A172 (cell line): ENCODE data around the gene TXNIP. TPM values are rescaled to one million over a fixed set of nuclear protein-coding genes. Genes with fewer than 3 reads are reported as not detected.
A peak's percentile ranks its signal among the peaks of the same experiment; 100 is the strongest.

Source experiments
- DNase-seq: peaks from one replicate; pipeline ENCODE4 v3.0.0-alpha.2; 2015; ENCODE audit warnings: low spot score
- total RNA-seq: library from RNA; depleted of rRNA; stranded (reverse); fragments of >200 nt; shearing (Covaris generic); gene quantifications from 2 replicates; pipeline ENCODE4 v1.2.3, GENCODE V29; 2014

The TXNIP gene
- total RNA-seq, 1 experiment from 2014 or later = 14.4 TPM

GRCh38 chr1:146012703-146013558 lies 16.6 kb upstream of the TXNIP start:
- peak; percentile 87 for DNase-seq

DNA sequence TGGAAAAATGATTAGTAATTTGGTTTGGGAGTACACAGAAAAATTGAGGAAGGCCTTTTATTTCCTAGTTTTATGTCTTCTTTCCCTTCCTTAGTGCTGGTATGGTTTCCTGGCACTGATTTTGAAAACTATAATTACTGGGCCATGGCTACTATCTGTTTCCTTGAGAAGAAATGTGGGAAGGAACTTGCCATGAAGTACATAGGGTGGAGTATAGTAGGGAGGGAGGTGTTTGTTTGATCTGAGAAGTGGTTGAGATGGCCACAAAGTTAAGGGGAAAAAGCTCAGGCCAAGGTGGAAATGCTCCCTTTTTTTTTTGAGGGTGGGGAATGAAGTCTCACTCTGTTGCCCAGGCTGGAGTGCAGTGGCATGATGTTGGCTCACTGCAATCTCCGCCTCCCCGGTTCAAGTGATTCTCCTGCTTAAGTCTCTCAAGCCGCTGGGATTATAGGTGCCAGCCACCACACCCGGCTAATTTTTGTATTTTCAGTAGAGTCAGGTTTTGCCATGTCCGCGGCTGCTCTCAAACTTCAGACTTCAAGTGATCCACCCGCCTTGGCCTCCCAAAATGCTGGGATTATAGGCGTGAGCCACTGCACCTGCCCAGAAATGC lies 13.9 kb upstream of the TXNIP start:
- DNase-seq = no peak

- DNase-seq = no peak
Measured at GRCh38 chr1:146007489-146008133, 11.2 kb upstream of the TXNIP start.

DNA sequence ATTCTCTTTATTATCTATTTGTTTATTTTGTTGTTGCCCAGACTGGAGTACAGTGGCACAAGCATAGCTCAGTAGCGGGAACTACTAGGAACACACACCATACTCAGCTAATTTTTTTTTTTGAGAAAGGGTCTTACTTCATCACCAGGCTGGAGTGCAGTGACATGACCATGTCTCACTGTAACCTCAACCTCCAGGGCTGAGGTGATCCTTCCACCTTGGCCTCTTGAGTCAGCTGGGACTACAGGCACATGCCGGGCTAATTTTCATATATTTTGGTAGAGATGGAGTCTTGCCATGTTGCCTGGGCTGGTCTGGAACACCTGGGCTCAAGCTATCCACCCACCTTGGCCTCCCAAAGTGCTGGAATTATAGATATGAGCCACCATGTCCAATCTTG lies 5.3 kb upstream of the TXNIP start:
- DNase-seq = no peak

DNA sequence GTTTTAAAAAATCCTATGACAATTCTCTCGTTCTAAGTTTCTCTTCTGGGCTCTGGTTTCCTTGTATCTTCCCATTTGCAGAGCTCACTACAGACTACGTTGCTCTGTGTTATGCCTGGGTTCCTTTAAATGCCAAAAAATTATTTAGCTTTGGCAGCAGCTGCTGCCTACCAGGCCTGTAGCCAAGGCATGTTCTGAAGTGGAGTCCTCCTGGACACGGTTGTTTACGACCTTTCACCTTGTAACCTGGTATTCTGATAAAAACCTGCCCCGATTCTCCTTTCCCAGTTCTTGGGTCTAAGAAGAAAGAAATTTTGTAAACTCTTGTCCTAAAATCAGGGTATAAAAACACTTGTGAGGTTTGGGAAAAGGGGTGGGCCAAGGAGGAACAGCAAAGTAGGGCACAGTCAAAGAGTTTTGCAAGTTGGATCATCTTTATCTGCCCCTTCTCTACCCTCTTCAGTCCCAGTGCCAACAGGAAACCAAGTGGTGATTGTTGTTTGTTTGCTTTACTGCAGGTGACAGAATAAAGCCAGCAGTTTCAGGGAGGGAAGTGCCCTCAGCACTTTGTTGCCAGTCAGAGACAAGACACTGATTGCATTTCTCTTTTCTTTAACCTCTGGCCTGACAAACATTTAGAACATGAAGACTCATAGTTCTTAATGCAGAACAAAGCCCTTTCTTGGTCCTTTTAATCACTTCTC lies 3.1 kb upstream of the TXNIP start:
- DNase-seq = no peak

- no peak for DNase-seq
Measured at GRCh38 chr1:145997718-145998023, 1.3 kb upstream of the TXNIP start.

- DNase-seq = no peak
Measured at GRCh38 chr1:145997016-145997717, 788 bp upstream of the TXNIP start.

- no peak for DNase-seq
Measured at GRCh38 chr1:145995964-145996432, 381 bp downstream of the TXNIP start.

- DNase-seq = no peak
Measured at GRCh38 chr1:145995148-145995881, 1.1 kb downstream of the TXNIP start.

GRCh38 chr1:145994391-145995120 lies 1.8 kb downstream of the TXNIP start:
- no peak for DNase-seq

GRCh38 chr1:145993618-145994390 lies 2.6 kb downstream of the TXNIP start:
- DNase-seq = no peak

- DNase-seq = no peak
Measured at GRCh38 chr1:145992958-145993617, 3.3 kb downstream of the TXNIP start.

- no peak for DNase-seq
Measured at GRCh38 chr1:145992502-145992936, 3.9 kb downstream of the TXNIP start.

DNA sequence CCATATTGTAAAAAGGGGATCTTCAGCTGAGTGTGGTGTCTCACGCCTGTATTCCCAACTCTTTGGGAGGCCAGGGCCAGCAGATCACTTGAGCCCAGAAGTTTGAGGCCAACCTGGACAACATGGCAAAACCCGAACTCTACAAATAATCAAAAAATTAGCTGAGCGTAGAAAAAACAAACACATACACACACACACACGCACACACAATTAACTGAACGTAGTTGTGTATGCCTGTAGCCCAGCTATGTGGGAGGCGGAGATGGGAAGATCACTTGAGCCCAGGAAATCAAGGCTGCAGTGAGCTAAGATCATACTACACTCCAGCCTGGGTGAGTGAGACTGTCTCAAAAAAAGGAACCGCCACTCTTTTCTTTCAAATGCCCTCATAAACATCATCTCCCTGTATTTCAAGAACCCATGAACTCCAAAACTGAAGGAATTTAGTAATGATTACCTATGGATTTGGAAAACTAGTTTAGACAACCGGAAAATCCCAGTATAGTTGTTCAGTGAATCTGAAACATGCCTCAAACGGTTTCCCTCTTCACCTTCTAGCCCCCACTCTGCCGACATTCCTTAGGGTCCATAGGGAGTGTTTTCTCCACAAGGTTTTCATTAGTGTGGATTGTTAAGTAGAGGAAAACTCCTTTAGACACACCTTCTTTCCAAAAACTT lies 4.5 kb downstream of the TXNIP start:
- no peak for DNase-seq

DNA sequence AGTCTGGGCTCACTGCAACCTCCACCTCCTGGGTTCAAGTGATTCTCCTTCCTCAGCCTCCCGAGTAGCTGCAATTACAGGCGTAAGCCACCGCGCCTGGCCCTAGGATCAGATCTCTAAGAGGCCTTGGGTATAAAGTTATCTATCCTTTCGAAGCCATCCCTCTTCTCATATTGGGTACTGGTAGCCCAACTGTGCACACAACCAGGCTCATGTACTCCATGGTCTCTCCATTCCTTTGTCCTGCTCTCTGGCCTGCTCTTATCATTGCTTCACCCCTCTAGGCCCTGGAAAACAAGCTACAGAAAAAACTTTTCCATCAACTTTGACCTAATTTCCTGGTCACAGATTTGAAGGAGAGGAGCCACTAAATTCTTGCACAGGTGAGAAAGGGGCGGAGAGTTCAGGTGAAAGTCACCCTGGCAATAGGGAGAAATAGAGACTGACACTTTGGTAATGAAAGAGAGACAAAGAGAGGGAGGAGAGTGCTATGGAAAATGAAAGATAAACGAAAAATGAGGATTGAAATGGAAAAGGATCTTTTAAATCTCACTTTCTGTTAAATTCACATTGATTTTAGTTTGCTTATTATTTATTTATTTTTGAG lies 6.0 kb downstream of the TXNIP start:
- DNase-seq = no peak

GRCh38 chr1:145988773-145989172 lies 7.6 kb downstream of the TXNIP start:
- DNase-seq = no peak

GRCh38 chr1:145987926-145988325 lies 8.5 kb downstream of the TXNIP start:
- DNase-seq = no peak

GRCh38 chr1:145986551-145986950 lies 9.8 kb downstream of the TXNIP start:
- no peak for DNase-seq
